SK-N-SH treated with all-trans-retinoic acid at 6 μM for 48 hours (cell line): ENCODE measurements around the gene PKNOX2.
A peak's percentile ranks its signal among the peaks of the same experiment; 100 is the strongest.

Source experiments
- ATAC-seq: fragments of 200-7000 bp; cut with Tn5 transposase; 3 replicates; pipeline ENCODE4 v1.9.1; 2020; ENCODE audit warnings: mild to moderate bottlenecking, moderate library complexity
- ARNTL ChIP-seq: fragments of 450-650 bp; formaldehyde crosslinking; IDR thresholded peaks from 2 replicates; pipeline ENCODE4 v1.5.0; 2020; ENCODE audit warnings: low read depth, mild to moderate bottlenecking, moderate library complexity, borderline replicate concordance
- BACH2 ChIP-seq: fragments of 250-450 bp; sonication (Bioruptor Pico); IDR thresholded peaks from 2 replicates; pipeline ENCODE4 v1.9.0; 2021; ENCODE audit warnings: mild to moderate bottlenecking, borderline replicate concordance
- CSDC2 ChIP-seq: fragments of 250-450 bp; sonication (Bioruptor Pico); IDR thresholded peaks from 2 replicates; pipeline ENCODE4 v1.5.0; 2020; ENCODE audit warnings: mild to moderate bottlenecking, moderate library complexity
- ESRRG ChIP-seq: fragments of 250-450 bp; sonication (Bioruptor Pico); IDR thresholded peaks from 2 replicates; pipeline ENCODE4 v1.6.1; 2021; ENCODE audit warnings: mild to moderate bottlenecking
- OSR1 ChIP-seq: fragments of 250-450 bp; sonication (Bioruptor Pico); IDR thresholded peaks from 2 replicates; pipeline ENCODE4 v1.8.0; 2022; ENCODE audit warnings: moderate library complexity, mild to moderate bottlenecking, inconsistent platforms
- RARB ChIP-seq: fragments of 250-450 bp; sonication (Bioruptor Pico); IDR thresholded peaks from 2 replicates; pipeline ENCODE4 v1.8.0; 2021; ENCODE audit warnings: mild to moderate bottlenecking, moderate library complexity
- SNAI2 ChIP-seq: fragments of 250-450 bp; sonication (Bioruptor Pico); IDR thresholded peaks from 2 replicates; pipeline ENCODE4 v1.5.0; 2020; ENCODE audit warnings: mild to moderate bottlenecking, moderate library complexity
- TOX ChIP-seq: fragments of 250-450 bp; sonication (Bioruptor Pico); IDR thresholded peaks from 2 replicates; pipeline ENCODE4 v1.8.0; 2021; ENCODE audit warnings: mild to moderate bottlenecking, moderate library complexity, borderline replicate concordance
- ZC3H10 ChIP-seq: fragments of 250-450 bp; sonication (Bioruptor Pico); IDR thresholded peaks from 2 replicates; pipeline ENCODE4 v1.5.1; 2021; ENCODE audit warnings: mild to moderate bottlenecking, moderate library complexity
- ZFP3 ChIP-seq: fragments of 250-450 bp; sonication (Bioruptor Pico); IDR thresholded peaks from 2 replicates; pipeline ENCODE4 v1.5.0; 2020; ENCODE audit warnings: mild to moderate bottlenecking, moderate library complexity
- ZFP30 ChIP-seq: fragments of 450-650 bp; formaldehyde crosslinking; IDR thresholded peaks from 2 replicates; pipeline ENCODE4 v1.5.0; 2022; ENCODE audit warnings: mild to moderate bottlenecking, moderate library complexity
- ZNF565 ChIP-seq: fragments of 450-650 bp; formaldehyde crosslinking; conservative IDR thresholded peaks from 2 replicates; pipeline ENCODE4 v1.5.0; 2020; ENCODE audit warnings: low read depth, mild to moderate bottlenecking, moderate library complexity
- ZNF70 ChIP-seq: fragments of 450-650 bp; formaldehyde crosslinking; IDR thresholded peaks from 2 replicates; pipeline ENCODE4 v1.5.0; 2020; ENCODE audit warnings: mild to moderate bottlenecking, moderate library complexity
- ZNF8 ChIP-seq: fragments of 450-650 bp; formaldehyde crosslinking; IDR thresholded peaks from 2 replicates; pipeline ENCODE4 v1.5.0; 2020; ENCODE audit warnings: mild to moderate bottlenecking, moderate library complexity
- TF ChIP-seq, protein P1 (sequence below): fragments of 250-450 bp; sonication (Bioruptor Pico); IDR thresholded peaks from 2 replicates; pipeline ENCODE4 v1.5.1; 2021; ENCODE audit warnings: mild to moderate bottlenecking, moderate library complexity
- TF ChIP-seq, protein P2 (sequence below): fragments of 250-450 bp; sonication (Bioruptor Pico); IDR thresholded peaks from 2 replicates; pipeline ENCODE4 v1.8.0; 2020; ENCODE audit warnings: mild to moderate bottlenecking, moderate library complexity, borderline replicate concordance
- TF ChIP-seq, protein P3 (sequence below): fragments of 250-450 bp; sonication (Bioruptor Pico); IDR thresholded peaks from 2 replicates; pipeline ENCODE4 v1.8.0; 2021; ENCODE audit warnings: low read depth, mild to moderate bottlenecking, moderate library complexity, borderline replicate concordance
- TF ChIP-seq, protein P4 (sequence below): fragments of 250-450 bp; sonication (Bioruptor Pico); IDR thresholded peaks from 2 replicates; pipeline ENCODE4 v1.5.0; 2020; ENCODE audit warnings: mild to moderate bottlenecking, moderate library complexity

The PKNOX2 gene

DNA sequence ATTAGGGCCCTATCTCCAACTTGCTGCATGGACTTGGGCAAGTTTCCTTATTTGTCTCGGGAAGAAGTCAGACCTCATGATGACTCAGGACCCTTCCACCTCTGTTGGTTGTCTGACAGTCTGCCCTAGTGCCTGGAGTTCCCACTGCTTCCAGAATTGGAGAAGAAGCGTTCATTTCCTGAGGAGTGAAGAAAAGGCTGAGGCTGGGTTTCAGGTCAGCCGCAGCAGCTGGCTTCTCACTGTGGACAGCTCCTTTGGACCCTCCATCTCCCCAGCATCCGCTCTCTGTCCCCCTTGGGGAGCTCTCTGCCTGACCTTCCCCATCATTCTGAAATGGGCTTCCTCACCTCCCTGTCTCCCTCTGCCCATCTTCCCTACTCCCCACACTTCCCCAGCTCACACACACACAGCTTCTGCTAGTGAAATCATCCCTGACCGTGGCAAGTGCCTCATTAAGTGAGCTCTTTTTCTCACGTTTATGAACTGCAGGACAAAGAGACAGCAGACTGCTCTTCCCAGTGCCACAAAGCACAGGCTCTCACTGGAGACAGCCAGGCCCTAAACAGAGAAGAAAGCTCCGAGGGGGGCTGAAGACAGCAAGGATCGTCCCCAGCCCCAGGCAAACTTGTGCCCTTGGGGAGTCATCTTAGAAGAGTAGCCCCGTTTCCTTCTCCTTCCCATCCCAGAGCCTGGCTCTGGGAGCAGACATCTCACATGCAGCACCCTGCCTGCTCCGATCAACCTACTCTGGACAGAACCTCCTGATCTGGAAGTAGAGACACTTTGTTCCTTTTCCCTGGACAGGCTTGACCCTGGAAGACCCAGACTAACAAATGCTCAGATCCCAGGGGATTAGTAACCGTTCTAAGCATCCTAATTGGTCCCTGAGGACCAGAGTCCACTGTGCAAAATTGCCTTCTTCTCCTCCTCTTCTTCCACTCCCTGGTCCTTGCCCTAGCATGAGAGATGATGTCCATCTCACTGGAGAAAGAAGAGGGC is 173.6 kb downstream of the PKNOX2 start:
- TF ChIP-seq BACH2 (CRISPR knock-in tag): no peak
- TF ChIP-seq, protein P1, sequence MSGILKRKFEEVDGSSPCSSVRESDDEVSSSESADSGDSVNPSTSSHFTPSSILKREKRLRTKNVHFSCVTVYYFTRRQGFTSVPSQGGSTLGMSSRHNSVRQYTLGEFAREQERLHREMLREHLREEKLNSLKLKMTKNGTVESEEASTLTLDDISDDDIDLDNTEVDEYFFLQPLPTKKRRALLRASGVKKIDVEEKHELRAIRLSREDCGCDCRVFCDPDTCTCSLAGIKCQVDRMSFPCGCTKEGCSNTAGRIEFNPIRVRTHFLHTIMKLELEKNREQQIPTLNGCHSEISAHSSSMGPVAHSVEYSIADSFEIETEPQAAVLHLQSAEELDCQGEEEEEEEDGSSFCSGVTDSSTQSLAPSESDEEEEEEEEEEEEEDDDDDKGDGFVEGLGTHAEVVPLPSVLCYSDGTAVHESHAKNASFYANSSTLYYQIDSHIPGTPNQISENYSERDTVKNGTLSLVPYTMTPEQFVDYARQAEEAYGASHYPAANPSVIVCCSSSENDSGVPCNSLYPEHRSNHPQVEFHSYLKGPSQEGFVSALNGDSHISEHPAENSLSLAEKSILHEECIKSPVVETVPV (CRISPR knock-in tag): no peak
- no peak for TF ChIP-seq ZC3H10 (CRISPR knock-in tag)
- no peak for TF ChIP-seq CSDC2 (CRISPR knock-in tag)
- no peak for TF ChIP-seq ZNF8 (CRISPR knock-in tag)
- TF ChIP-seq ZNF565 (CRISPR knock-in tag): no peak
- TF ChIP-seq ZFP30 (CRISPR knock-in tag): no peak
- TF ChIP-seq ARNTL (CRISPR knock-in tag): no peak
- no peak for TF ChIP-seq ZNF70 (CRISPR knock-in tag)
- TF ChIP-seq TOX (CRISPR knock-in tag): no peak
- TF ChIP-seq, protein P2, sequence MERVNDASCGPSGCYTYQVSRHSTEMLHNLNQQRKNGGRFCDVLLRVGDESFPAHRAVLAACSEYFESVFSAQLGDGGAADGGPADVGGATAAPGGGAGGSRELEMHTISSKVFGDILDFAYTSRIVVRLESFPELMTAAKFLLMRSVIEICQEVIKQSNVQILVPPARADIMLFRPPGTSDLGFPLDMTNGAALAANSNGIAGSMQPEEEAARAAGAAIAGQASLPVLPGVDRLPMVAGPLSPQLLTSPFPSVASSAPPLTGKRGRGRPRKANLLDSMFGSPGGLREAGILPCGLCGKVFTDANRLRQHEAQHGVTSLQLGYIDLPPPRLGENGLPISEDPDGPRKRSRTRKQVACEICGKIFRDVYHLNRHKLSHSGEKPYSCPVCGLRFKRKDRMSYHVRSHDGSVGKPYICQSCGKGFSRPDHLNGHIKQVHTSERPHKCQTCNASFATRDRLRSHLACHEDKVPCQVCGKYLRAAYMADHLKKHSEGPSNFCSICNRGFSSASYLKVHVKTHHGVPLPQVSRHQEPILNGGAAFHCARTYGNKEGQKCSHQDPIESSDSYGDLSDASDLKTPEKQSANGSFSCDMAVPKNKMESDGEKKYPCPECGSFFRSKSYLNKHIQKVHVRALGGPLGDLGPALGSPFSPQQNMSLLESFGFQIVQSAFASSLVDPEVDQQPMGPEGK (CRISPR knock-in tag): no peak
- TF ChIP-seq RARB (CRISPR knock-in tag): no peak
- TF ChIP-seq OSR1: no peak
- no peak for TF ChIP-seq SNAI2 (CRISPR knock-in tag)
- TF ChIP-seq, protein P3, sequence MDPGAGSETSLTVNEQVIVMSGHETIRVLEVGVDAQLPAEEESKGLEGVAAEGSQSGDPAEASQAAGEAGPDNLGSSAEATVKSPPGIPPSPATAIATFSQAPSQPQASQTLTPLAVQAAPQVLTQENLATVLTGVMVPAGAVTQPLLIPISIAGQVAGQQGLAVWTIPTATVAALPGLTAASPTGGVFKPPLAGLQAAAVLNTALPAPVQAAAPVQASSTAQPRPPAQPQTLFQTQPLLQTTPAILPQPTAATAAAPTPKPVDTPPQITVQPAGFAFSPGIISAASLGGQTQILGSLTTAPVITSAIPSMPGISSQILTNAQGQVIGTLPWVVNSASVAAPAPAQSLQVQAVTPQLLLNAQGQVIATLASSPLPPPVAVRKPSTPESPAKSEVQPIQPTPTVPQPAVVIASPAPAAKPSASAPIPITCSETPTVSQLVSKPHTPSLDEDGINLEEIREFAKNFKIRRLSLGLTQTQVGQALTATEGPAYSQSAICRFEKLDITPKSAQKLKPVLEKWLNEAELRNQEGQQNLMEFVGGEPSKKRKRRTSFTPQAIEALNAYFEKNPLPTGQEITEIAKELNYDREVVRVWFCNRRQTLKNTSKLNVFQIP: no peak
- TF ChIP-seq ESRRG: no peak
- ATAC-seq: no peak

DNA sequence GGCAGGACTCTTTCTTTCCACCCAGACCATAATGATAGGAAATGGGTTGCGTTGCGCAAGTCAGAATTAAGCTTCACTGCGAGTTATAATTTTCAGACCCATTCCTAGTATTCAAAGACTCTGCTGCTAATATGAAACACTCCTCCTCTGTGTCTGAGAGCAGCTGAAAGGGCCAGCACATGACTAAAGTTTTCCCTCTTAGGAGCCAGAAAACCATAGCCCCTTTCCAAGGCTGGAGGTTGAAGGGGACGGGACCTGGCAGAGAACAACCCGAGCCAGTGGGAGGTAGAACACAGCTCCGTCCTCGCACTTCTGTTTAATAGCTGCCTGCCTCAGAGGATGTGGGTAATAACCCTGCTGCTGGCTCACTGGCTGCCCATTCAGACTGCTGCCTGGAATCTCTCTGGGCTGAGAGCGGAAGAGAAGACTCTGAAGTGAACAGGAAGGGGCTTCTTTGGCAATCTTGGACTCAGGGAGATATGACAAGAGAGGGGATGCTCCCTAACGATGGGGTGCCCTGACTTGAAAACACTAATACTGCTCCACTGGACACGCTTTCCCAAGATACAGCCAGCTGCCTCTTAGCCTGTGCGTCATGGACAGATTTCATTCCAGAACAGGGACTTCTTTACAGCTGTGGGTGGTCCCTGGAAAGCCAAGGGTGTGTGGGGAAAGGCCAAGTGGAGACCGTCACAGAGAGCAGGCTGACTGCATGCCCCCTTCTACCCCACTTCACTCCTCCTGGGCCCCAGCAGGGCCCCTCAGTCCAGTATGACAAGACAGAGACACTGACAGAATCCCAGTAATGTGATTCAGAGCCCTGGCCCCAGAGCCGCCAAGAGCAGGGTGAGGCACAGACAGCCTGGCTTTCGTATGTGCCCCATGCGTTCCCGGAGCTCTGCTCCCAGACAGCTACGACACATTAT is 174.6 kb downstream of the PKNOX2 start:
- TF ChIP-seq ZFP30 (CRISPR knock-in tag): no peak
- peak; percentile 30; the same call in 2 of the 3 replicates for ATAC-seq

DNA sequence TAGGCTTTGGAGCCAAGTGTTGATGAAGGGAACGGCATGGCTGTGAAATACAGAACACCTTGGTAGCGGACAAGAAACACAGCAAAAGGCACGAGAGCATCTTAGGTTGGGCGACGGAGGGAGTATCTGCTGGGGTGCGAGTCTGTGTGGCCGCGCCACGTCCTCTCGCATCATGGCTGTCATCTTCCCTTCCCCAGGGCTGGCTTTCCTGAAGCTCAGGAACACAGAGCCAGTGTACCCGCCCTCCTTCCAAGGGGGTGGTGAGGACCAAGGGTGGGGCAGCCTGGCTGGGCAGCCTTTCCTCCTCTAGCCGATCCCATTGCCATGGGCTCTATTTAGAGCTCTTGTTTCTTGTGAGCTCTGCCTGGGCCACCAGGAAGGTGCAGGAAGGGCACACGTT is 177.1 kb downstream of the PKNOX2 start:
- TF ChIP-seq, protein P4, sequence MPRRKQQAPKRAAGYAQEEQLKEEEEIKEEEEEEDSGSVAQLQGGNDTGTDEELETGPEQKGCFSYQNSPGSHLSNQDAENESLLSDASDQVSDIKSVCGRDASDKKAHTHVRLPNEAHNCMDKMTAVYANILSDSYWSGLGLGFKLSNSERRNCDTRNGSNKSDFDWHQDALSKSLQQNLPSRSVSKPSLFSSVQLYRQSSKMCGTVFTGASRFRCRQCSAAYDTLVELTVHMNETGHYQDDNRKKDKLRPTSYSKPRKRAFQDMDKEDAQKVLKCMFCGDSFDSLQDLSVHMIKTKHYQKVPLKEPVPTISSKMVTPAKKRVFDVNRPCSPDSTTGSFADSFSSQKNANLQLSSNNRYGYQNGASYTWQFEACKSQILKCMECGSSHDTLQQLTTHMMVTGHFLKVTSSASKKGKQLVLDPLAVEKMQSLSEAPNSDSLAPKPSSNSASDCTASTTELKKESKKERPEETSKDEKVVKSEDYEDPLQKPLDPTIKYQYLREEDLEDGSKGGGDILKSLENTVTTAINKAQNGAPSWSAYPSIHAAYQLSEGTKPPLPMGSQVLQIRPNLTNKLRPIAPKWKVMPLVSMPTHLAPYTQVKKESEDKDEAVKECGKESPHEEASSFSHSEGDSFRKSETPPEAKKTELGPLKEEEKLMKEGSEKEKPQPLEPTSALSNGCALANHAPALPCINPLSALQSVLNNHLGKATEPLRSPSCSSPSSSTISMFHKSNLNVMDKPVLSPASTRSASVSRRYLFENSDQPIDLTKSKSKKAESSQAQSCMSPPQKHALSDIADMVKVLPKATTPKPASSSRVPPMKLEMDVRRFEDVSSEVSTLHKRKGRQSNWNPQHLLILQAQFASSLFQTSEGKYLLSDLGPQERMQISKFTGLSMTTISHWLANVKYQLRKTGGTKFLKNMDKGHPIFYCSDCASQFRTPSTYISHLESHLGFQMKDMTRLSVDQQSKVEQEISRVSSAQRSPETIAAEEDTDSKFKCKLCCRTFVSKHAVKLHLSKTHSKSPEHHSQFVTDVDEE: no peak
- TF ChIP-seq RARB (CRISPR knock-in tag) (no peak), ZFP30 (CRISPR knock-in tag) (no peak), SNAI2 (CRISPR knock-in tag) (no peak), ZNF565 (CRISPR knock-in tag) (no peak), ZC3H10 (CRISPR knock-in tag) (no peak), ZFP3 (CRISPR knock-in tag) (no peak), ARNTL (CRISPR knock-in tag) (no peak)
- TF ChIP-seq, protein P3: no peak
- no peak for ATAC-seq
